ENCODE measurements around the gene TMEM80.
"Not testable (repeated sequence)": the region's sequence is repeated elsewhere in the genome, so short reads cannot be mapped to it uniquely, and the experiment has no call there.

The TMEM80 gene

GRCh38 chr11:686451-687243 is 9.0 kb upstream of the TMEM80 start:
- no peak overlapping the region for H3K9ac ChIP-seq (ENCODE audit: low read depth, low read length)
- H3K4me1 ChIP-seq (ENCODE audit: control insufficient read depth, insufficient read depth, low read length), result peaks cover 8% of the 10 kb centered on the region
- no peaks in the 10 kb centered on the region for H3K27me3 ChIP-seq (ENCODE audit: control insufficient read depth, insufficient read depth, low read length)
- H3K9me3 ChIP-seq (ENCODE audit: control insufficient read depth, insufficient read depth, low read length), result no peaks in the 10 kb centered on the region
- peaks cover 25% of the 10 kb centered on the region for H3K36me3 ChIP-seq (ENCODE audit: control insufficient read depth, insufficient read depth, low read length)
- no peak overlapping the region for H3K4me3 ChIP-seq (ENCODE audit: low read depth, low read length)

GRCh38 chr11:687751-688150 is 7.9 kb upstream of the TMEM80 start:
- no peaks in the 10 kb centered on the region for H3K9me3 ChIP-seq (ENCODE audit: control insufficient read depth, insufficient read depth, low read length)
- H3K36me3 ChIP-seq (ENCODE audit: control insufficient read depth, insufficient read depth, low read length), result peaks cover 19% of the 10 kb centered on the region
- no peak overlapping the region for H3K9ac ChIP-seq (ENCODE audit: low read depth, low read length)
- H3K27me3 ChIP-seq (ENCODE audit: control insufficient read depth, insufficient read depth, low read length), result no peaks in the 10 kb centered on the region
- H3K4me3 ChIP-seq (ENCODE audit: low read depth, low read length), result no peak overlapping the region
- H3K4me1 ChIP-seq (ENCODE audit: control insufficient read depth, insufficient read depth, low read length), result peaks cover 8% of the 10 kb centered on the region

GRCh38 chr11:688681-689080 is 6.9 kb upstream of the TMEM80 start:
- Histone ChIP-seq H3K27me3 (ENCODE audit: control insufficient read depth, insufficient read depth, low read length) (no peaks in the 10 kb centered on the region), H3K4me3 (ENCODE audit: low read depth, low read length) (no peak overlapping the region), H3K36me3 (ENCODE audit: control insufficient read depth, insufficient read depth, low read length) (peaks cover 19% of the 10 kb centered on the region), H3K9ac (ENCODE audit: low read depth, low read length) (no peak overlapping the region), H3K9me3 (ENCODE audit: control insufficient read depth, insufficient read depth, low read length) (no peaks in the 10 kb centered on the region), H3K4me1 (ENCODE audit: control insufficient read depth, insufficient read depth, low read length) (peaks cover 5% of the 10 kb centered on the region)

- Histone ChIP-seq H3K36me3 (ENCODE audit: control insufficient read depth, insufficient read depth, low read length) (peaks cover 19% of the 10 kb centered on the region), H3K4me1 (ENCODE audit: control insufficient read depth, insufficient read depth, low read length) (peaks cover 3% of the 10 kb centered on the region), H3K9ac (ENCODE audit: low read depth, low read length) (peak overlapping the region; percentile 24), H3K9me3 (ENCODE audit: control insufficient read depth, insufficient read depth, low read length) (no peaks in the 10 kb centered on the region), H3K27me3 (ENCODE audit: control insufficient read depth, insufficient read depth, low read length) (no peaks in the 10 kb centered on the region), H3K4me3 (ENCODE audit: low read depth, low read length) (no peak overlapping the region)
Observed at GRCh38 chr11:689625-690024, 6.0 kb upstream of the TMEM80 start.

- H3K4me3 ChIP-seq (ENCODE audit: low read depth, low read length); H3K4me1 ChIP-seq (ENCODE audit: control insufficient read depth, insufficient read depth, low read length); H3K9ac ChIP-seq (ENCODE audit: low read depth, low read length); H3K27me3 ChIP-seq (ENCODE audit: control insufficient read depth, insufficient read depth, low read length); H3K9me3 ChIP-seq (ENCODE audit: control insufficient read depth, insufficient read depth, low read length): not testable (repeated sequence)
- peaks cover 19% of the 10 kb centered on the region for H3K36me3 ChIP-seq (ENCODE audit: control insufficient read depth, insufficient read depth, low read length)
Observed at GRCh38 chr11:690244-690643, 5.4 kb upstream of the TMEM80 start.

- no peak overlapping the region for H3K4me3 ChIP-seq (ENCODE audit: low read depth, low read length)
- H3K4me1 ChIP-seq (ENCODE audit: control insufficient read depth, insufficient read depth, low read length), result peaks cover 3% of the 10 kb centered on the region
- no peak overlapping the region for H3K9ac ChIP-seq (ENCODE audit: low read depth, low read length)
- H3K9me3 ChIP-seq (ENCODE audit: control insufficient read depth, insufficient read depth, low read length), result no peaks in the 10 kb centered on the region
- no peaks in the 10 kb centered on the region for H3K27me3 ChIP-seq (ENCODE audit: control insufficient read depth, insufficient read depth, low read length)
- peaks cover 19% of the 10 kb centered on the region for H3K36me3 ChIP-seq (ENCODE audit: control insufficient read depth, insufficient read depth, low read length)
Observed at GRCh38 chr11:690738-691633, 4.6 kb upstream of the TMEM80 start.

GRCh38 chr11:691710-692590 is 3.7 kb upstream of the TMEM80 start:
- Histone ChIP-seq H3K9me3 (ENCODE audit: control insufficient read depth, insufficient read depth, low read length) (no peaks in the 10 kb centered on the region), H3K9ac (ENCODE audit: low read depth, low read length) (no peak overlapping the region), H3K4me1 (ENCODE audit: control insufficient read depth, insufficient read depth, low read length) (peaks cover 3% of the 10 kb centered on the region), H3K4me3 (ENCODE audit: low read depth, low read length) (no peak overlapping the region), H3K36me3 (ENCODE audit: control insufficient read depth, insufficient read depth, low read length) (peaks cover 14% of the 10 kb centered on the region), H3K27me3 (ENCODE audit: control insufficient read depth, insufficient read depth, low read length) (no peaks in the 10 kb centered on the region)

GRCh38 chr11:692824-693414 is 2.7 kb upstream of the TMEM80 start:
- Histone ChIP-seq H3K4me1 (ENCODE audit: control insufficient read depth, insufficient read depth, low read length) (peaks cover 11% of the 10 kb centered on the region), H3K27me3 (ENCODE audit: control insufficient read depth, insufficient read depth, low read length) (no peaks in the 10 kb centered on the region), H3K4me3 (ENCODE audit: low read depth, low read length) (no peak overlapping the region), H3K9me3 (ENCODE audit: control insufficient read depth, insufficient read depth, low read length) (no peaks in the 10 kb centered on the region), H3K36me3 (ENCODE audit: control insufficient read depth, insufficient read depth, low read length) (peaks cover 9% of the 10 kb centered on the region), H3K9ac (ENCODE audit: low read depth, low read length) (no peak overlapping the region)

GRCh38 chr11:693415-693831 is 2.2 kb upstream of the TMEM80 start:
- H3K9ac ChIP-seq (ENCODE audit: low read depth, low read length), result no peak overlapping the region
- no peak overlapping the region for H3K4me3 ChIP-seq (ENCODE audit: low read depth, low read length)
- no peaks in the 10 kb centered on the region for H3K27me3 ChIP-seq (ENCODE audit: control insufficient read depth, insufficient read depth, low read length)
- H3K36me3 ChIP-seq (ENCODE audit: control insufficient read depth, insufficient read depth, low read length), result peaks cover 6% of the 10 kb centered on the region
- no peaks in the 10 kb centered on the region for H3K9me3 ChIP-seq (ENCODE audit: control insufficient read depth, insufficient read depth, low read length)
- H3K4me1 ChIP-seq (ENCODE audit: control insufficient read depth, insufficient read depth, low read length), result peaks cover 14% of the 10 kb centered on the region

GRCh38 chr11:693887-694562 is 1.6 kb upstream of the TMEM80 start:
- Histone ChIP-seq H3K27me3 (ENCODE audit: control insufficient read depth, insufficient read depth, low read length) (no peaks in the 10 kb centered on the region), H3K4me3 (ENCODE audit: low read depth, low read length) (no peak overlapping the region), H3K36me3 (ENCODE audit: control insufficient read depth, insufficient read depth, low read length) (peaks cover 7% of the 10 kb centered on the region), H3K9me3 (ENCODE audit: control insufficient read depth, insufficient read depth, low read length) (no peaks in the 10 kb centered on the region), H3K9ac (ENCODE audit: low read depth, low read length) (no peak overlapping the region), H3K4me1 (ENCODE audit: control insufficient read depth, insufficient read depth, low read length) (peaks cover 14% of the 10 kb centered on the region)
